GM10248 (cell line): Measurements from ENCODE around the gene OPN1MW.
"Not testable (repeated sequence)": the region's sequence is repeated elsewhere in the genome, so short reads cannot be mapped to it uniquely, and the experiment has no call there.

ENCODE experiments used
- CTCF ChIA-PET: fragments of 300-600 bp; sonication (Branson Sonifier 250); formaldehyde crosslinking; extraction: SDS; loops from one replicate; lab custom pipeline; 2021; ENCODE audit warnings: antibody characterized with exemption; lab: Yijun Ruan, JAX
- POLR2A ChIA-PET: fragments of 350-650 bp; sonication (Branson Sonifier 250); formaldehyde crosslinking; extraction: SDS; loops from one replicate; lab custom pipeline; 2020; ENCODE audit warnings: antibody characterized with exemption; lab: Yijun Ruan, JAX
- DNase-seq: peaks from one replicate; pipeline ENCODE4 v3.0.0; 2012; ENCODE audit errors: extremely low spot score
- TF ChIP-seq, protein P1 (sequence below): IDR thresholded peaks from 2 replicates; pipeline ENCODE4 v1.5.1; 2012; ENCODE audit warnings: mild to moderate bottlenecking, low read depth; ENCODE audit errors: extremely low read depth, missing control alignments, control extremely low read depth

OPN1MW gene

GRCh38 chrX:154142950-154143745, 39.2 kb upstream of the OPN1MW start:
- TF ChIP-seq, protein P1, sequence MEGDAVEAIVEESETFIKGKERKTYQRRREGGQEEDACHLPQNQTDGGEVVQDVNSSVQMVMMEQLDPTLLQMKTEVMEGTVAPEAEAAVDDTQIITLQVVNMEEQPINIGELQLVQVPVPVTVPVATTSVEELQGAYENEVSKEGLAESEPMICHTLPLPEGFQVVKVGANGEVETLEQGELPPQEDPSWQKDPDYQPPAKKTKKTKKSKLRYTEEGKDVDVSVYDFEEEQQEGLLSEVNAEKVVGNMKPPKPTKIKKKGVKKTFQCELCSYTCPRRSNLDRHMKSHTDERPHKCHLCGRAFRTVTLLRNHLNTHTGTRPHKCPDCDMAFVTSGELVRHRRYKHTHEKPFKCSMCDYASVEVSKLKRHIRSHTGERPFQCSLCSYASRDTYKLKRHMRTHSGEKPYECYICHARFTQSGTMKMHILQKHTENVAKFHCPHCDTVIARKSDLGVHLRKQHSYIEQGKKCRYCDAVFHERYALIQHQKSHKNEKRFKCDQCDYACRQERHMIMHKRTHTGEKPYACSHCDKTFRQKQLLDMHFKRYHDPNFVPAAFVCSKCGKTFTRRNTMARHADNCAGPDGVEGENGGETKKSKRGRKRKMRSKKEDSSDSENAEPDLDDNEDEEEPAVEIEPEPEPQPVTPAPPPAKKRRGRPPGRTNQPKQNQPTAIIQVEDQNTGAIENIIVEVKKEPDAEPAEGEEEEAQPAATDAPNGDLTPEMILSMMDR, result no peak
- no peak for DNase-seq
- ChIA-PET POLR2A (no interaction called here), CTCF (interaction anchor here (1.2 kb wide), 1 partner anchor 165 kb away, joined by 3 read pairs; no protein-coding TSS in a partner anchor)

DNA sequence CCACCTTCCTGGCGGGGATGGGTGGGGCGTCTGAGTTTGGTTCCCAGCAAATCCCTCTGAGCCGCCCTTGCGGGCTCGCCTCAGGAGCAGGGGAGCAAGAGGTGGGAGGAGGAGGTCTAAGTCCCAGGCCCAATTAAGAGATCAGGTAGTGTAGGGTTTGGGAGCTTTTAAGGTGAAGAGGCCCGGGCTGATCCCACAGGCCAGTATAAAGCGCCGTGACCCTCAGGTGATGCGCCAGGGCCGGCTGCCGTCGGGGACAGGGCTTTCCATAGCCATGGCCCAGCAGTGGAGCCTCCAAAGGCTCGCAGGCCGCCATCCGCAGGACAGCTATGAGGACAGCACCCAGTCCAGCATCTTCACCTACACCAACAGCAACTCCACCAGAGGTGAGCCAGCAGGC, 38.4 kb upstream of the OPN1MW start, which contains the start of gene OPN1LW:
OPN1LW (plus strand) TSS at position 234 of the 400 bp plus-strand sequence; CDS start at position 275, 41 bp downstream.
- CTCF ChIA-PET, result interaction anchor here (1.2 kb wide), 1 partner anchor 164 kb away, joined by 3 read pairs; no protein-coding TSS in a partner anchor
- POLR2A ChIA-PET, DNase-seq: not testable (repeated sequence)

- POLR2A ChIA-PET, DNase-seq, CTCF ChIA-PET: not testable (repeated sequence)
These were observed 31.4 kb upstream of the OPN1MW start for GRCh38 chrX:154151030-154151429.

GRCh38 chrX:154156221-154156620, 26.2 kb upstream of the OPN1MW start:
- DNase-seq, POLR2A ChIA-PET: not testable (repeated sequence)

GRCh38 chrX:154157207-154157606, 25.2 kb upstream of the OPN1MW start:
- CTCF ChIA-PET, POLR2A ChIA-PET, DNase-seq: not testable (repeated sequence)

More at GRCh38 chrX:154156221-154156620, 26.2 kb upstream of the OPN1MW start:
- CTCF ChIA-PET, result not testable (repeated sequence)

GRCh38 chrX:154159345-154159744, 23.1 kb upstream of the OPN1MW start:
- CTCF ChIA-PET, POLR2A ChIA-PET, DNase-seq: not testable (repeated sequence)

DNA sequence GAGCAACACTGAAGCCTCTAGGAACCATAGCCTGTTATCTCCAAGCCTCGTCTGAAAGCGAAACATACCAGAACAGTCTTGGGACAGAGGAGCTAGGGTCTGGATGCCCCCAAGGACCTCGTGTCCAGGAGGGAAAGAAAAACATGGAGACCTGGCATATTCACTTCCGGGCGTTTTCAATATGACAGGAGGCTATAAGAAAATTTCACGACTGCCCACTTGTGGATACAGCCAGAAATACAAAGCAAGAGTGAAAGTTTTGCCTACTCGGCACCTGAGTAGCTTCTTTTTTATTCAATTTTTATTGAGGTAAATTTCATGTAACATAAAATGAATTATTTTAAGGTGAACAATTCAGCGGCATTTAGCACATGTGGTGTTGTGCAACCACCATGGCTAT, 17.5 kb upstream of the OPN1MW start:
- POLR2A ChIA-PET, DNase-seq, CTCF ChIA-PET: not testable (repeated sequence)

- DNase-seq, CTCF ChIA-PET, POLR2A ChIA-PET: not testable (repeated sequence)
These were observed 14.0 kb upstream of the OPN1MW start for GRCh38 chrX:154168384-154168783.

DNA sequence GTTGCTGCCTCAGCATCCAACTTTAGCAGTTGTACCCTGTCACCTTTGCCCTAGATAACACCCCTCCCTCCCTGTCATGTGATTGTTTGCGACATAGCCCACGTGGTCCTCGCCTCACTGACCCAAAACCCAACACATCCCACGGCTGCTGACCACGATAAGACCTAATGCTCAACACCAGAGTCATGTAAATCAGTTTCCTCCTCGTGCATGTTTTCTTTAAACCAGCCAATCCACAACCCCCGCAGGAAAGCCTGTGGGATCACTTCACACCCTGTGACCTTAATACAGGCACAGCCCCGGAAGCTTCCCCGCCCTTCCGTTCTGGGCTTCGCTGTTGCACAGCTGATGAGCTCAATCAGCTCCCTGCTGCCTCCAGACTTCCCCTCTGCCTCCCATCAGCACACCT, 9.9 kb upstream of the OPN1MW start:
- DNase-seq, POLR2A ChIA-PET, CTCF ChIA-PET: not testable (repeated sequence)

DNA sequence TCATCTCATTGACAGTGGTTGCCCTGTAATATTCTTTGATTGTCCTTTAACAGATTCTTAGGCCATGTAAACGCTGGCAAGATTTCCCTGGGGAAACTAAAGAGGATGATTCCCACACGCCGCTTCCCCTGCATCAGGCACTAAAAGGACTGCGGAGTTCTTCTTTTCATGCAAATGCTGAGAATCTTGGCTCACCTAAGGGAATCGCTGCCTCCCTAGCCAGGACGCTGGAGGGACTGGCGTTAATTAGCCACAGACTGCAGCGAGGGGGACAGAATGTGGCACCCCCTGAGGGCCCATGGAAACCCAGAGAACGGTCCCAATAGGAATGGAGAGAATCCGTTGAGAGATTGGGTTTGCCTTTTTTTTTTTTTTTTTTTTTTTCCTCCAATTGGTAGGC, 8.0 kb upstream of the OPN1MW start:
- DNase-seq, POLR2A ChIA-PET, CTCF ChIA-PET: not testable (repeated sequence)

DNA sequence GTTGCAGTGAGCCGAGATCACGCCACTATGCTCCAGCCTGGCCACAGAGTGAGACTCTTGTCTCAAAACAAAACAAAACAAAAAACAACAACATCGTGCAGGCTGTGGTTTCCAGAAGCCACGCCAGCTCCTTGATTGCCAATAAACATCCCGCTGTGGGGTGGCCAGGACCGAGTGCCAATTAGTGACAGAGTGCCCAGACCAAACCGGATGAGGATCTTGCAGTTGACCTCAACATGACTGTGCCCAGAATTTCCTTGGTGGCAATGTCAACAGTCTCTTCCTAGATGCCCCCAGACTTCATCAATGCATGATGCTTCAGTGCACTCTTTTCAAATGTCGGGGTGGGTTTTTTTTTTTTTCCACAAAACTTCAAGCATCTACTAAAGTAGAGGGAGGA, 1.4 kb downstream of the OPN1MW start:
- CTCF ChIA-PET, DNase-seq, POLR2A ChIA-PET: not testable (repeated sequence)

DNA sequence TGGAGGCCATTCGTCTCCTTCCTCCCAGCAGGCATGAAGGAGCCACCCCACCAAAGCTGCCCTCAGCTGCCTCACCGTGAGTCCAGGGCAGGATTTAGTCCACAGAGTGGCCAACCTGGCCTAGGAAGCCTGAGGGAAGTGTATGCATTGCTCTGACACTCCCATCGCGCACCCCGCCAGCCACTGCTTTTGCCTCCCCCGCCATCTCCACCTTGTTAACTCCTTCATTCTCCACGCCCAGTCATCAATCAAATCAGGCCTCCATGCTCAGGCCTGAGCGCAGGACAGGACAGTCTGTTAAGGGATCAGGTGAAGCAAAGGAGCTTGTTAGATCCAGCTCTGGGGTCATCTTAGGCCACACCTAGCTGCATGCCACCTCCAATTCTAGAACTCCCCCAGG, 10.4 kb downstream of the OPN1MW start:
- POLR2A ChIA-PET, DNase-seq, CTCF ChIA-PET: not testable (repeated sequence)

DNA sequence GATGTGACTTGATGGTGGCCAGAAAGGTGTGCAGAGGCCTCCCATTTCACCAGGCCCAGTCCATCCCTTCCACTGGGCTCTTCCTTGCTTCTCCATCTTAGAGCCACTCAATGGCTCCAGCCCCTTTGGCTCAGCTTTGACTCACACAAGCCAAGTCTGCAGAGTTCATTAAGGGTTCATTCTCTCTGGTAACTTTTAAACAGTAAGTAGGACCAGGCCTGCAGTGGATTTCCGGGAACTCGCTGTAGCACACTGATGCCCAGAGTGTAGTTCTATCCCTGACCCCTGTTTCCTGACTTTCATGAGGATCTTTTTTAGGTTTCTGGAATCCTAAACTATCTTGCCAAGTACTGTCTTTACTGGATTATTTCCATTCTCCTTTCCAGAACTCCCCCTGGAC, 11.9 kb downstream of the OPN1MW start:
- DNase-seq, CTCF ChIA-PET, POLR2A ChIA-PET: not testable (repeated sequence)

DNA sequence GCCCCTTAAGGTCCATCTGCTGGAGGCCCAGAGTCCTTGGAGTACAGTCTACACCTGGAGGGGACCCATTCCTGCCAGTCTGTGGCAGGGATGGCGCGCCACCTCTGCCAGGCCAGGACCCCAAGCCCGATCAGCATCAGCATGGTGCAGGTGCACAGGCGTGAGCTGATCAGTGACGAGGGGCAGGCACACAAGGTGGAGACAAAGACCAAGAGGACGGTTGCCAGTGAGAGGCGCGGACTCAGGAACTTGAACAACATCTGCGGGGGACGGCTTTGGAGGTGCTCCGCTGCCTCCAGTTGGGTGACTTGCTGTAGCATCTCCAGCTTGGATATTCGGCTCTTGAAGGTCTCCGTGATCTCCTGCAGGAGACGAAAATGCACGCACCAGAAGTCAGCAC, 14.1 kb downstream of the OPN1MW start:
- CTCF ChIA-PET, POLR2A ChIA-PET, DNase-seq: not testable (repeated sequence)

DNA sequence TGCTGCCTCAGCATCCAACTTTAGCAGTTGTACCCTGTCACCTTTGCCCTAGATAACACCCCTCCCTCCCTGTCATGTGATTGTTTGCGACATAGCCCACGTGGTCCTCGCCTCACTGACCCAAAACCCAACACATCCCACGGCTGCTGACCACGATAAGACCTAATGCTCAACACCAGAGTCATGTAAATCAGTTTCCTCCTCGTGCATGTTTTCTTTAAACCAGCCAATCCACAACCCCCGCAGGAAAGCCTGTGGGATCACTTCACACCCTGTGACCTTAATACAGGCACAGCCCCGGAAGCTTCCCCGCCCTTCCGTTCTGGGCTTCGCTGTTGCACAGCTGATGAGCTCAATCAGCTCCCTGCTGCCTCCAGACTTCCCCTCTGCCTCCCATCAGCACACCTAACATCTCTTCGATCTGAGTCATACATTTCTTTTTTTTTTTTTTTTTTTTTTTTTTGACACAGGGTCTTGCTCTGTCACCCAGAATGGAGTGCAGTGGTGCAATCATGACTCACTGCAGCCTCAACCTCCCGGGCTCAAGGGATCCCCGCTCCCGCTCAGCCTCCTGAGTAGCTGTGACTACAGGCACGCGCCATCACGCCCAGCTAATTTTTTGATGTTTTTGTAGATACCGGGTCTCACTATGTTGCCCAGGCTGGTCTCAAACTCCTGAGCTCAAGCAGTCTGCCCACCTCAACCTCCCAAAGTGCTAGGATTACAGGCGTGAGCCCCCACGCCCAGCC, 27.4 kb downstream of the OPN1MW start:
- POLR2A ChIA-PET, DNase-seq, CTCF ChIA-PET: not testable (repeated sequence)

GRCh38 chrX:154211057-154211456, 28.7 kb downstream of the OPN1MW start:
- CTCF ChIA-PET, DNase-seq, POLR2A ChIA-PET: not testable (repeated sequence)

DNA sequence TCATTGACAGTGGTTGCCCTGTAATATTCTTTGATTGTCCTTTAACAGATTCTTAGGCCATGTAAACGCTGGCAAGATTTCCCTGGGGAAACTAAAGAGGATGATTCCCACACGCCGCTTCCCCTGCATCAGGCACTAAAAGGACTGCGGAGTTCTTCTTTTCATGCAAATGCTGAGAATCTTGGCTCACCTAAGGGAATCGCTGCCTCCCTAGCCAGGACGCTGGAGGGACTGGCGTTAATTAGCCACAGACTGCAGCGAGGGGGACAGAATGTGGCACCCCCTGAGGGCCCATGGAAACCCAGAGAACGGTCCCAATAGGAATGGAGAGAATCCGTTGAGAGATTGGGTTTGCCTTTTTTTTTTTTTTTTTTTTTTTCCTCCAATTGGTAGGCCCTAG, 29.1 kb downstream of the OPN1MW start:
- CTCF ChIA-PET, POLR2A ChIA-PET, DNase-seq: not testable (repeated sequence)
